ENCODE measurements around the gene B4GALT3. TPM values are rescaled to one million over a fixed set of nuclear protein-coding genes. Genes with fewer than 3 reads are reported as not detected.

The B4GALT3 gene
- total and polyA plus RNA-seq, 9 of the 15 experiments (the other 6 are each of a cell fraction or from before 2014, with no cell fraction given): 31.2 to 103 (median 46.1) TPM

DNA sequence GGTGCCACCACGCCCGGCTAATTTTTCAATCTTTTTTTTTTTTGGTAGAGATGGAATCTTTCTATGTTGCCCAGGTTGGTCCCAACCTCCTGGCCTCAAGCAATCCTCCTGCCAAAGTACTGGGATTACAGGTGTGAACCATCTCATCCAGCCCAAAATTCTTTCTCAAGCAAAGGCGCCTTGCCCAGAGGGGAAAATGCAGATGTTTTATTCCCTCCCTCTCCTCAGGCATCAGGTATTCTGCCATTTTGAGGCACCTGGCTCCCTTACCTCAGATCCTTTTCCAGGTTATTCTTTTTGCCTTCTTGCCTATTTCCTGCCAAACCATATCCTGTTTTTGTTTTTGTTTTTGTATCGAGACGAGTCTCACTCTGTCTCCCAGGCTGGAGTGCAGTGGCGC, 11.1 kb upstream of the B4GALT3 start:
- FAIRE-seq (no peak), DNase-seq (ENCODE audit: extremely low read depth in 1 of 4, low spot score in 3 of 4) (no peak), ATAC-seq (no peak)
- POLR2A ChIA-PET: interaction anchor here (0.6 to 1.0 kb wide), 3 partner anchors 11 to 16 kb away, joined by 3 to 4 read pairs (median 4); partner anchors contain the start of gene B4GALT3
- no peak overlapping the region for H3K4me3 ChIP-seq
- no peak overlapping the region for H2AFZ ChIP-seq (ENCODE audit: low read depth, low read length)
- TF ChIP-seq RAD21 (CRISPR knock-in tag; conservative IDR thresholded peaks at IDR 0.05 in 1 of 2, IDR thresholded peaks at IDR 0.05 in 1 of 2): no peak
- no peak for TF ChIP-seq NBN (IDR thresholded peaks at IDR 0.05; ENCODE audit: low read depth)
- TF ChIP-seq NFIX (CRISPR knock-in tag; IDR thresholded peaks at IDR 0.05; ENCODE audit: low read depth): no peak
- TF ChIP-seq ZNF444 (CRISPR knock-in tag; IDR thresholded peaks at IDR 0.05): no peak
- TF ChIP-seq, protein P1, sequence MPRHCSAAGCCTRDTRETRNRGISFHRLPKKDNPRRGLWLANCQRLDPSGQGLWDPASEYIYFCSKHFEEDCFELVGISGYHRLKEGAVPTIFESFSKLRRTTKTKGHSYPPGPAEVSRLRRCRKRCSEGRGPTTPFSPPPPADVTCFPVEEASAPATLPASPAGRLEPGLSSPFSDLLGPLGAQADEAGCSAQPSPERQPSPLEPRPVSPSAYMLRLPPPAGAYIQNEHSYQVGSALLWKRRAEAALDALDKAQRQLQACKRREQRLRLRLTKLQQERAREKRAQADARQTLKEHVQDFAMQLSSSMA (CRISPR knock-in tag; IDR thresholded peaks at IDR 0.05): no peak
- TF ChIP-seq THRAP3 (IDR thresholded peaks at IDR 0.05; ENCODE audit: borderline replicate concordance): no peak
- no peak for TF ChIP-seq HMGN3 (IDR thresholded peaks at IDR 0.05; ENCODE audit: borderline replicate concordance, extremely low read depth, insufficient read length, low read depth, low read length)
- TF ChIP-seq ZFP1 (CRISPR knock-in tag; IDR thresholded peaks at IDR 0.05): no peak
- TF ChIP-seq, protein P2, sequence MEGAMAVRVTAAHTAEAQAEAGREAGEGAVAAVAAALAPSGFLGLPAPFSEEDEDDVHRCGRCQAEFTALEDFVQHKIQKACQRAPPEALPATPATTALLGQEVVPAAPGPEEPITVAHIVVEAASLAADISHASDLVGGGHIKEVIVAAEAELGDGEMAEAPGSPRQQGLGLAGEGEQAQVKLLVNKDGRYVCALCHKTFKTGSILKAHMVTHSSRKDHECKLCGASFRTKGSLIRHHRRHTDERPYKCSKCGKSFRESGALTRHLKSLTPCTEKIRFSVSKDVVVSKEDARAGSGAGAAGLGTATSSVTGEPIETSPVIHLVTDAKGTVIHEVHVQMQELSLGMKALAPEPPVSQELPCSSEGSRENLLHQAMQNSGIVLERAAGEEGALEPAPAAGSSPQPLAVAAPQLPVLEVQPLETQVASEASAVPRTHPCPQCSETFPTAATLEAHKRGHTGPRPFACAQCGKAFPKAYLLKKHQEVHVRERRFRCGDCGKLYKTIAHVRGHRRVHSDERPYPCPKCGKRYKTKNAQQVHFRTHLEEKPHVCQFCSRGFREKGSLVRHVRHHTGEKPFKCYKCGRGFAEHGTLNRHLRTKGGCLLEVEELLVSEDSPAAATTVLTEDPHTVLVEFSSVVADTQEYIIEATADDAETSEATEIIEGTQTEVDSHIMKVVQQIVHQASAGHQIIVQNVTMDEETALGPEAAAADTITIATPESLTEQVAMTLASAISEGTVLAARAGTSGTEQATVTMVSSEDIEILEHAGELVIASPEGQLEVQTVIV (CRISPR knock-in tag; IDR thresholded peaks at IDR 0.05; ENCODE audit: borderline replicate concordance): no peak
- TF ChIP-seq, protein P3, sequence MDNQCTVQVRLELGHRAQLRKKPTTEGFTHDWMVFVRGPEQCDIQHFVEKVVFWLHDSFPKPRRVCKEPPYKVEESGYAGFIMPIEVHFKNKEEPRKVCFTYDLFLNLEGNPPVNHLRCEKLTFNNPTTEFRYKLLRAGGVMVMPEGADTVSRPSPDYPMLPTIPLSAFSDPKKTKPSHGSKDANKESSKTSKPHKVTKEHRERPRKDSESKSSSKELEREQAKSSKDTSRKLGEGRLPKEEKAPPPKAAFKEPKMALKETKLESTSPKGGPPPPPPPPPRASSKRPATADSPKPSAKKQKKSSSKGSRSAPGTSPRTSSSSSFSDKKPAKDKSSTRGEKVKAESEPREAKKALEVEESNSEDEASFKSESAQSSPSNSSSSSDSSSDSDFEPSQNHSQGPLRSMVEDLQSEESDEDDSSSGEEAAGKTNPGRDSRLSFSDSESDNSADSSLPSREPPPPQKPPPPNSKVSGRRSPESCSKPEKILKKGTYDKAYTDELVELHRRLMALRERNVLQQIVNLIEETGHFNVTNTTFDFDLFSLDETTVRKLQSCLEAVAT (IDR thresholded peaks at IDR 0.05): no peak
- no peak for TF ChIP-seq ZNF436 (CRISPR knock-in tag; IDR thresholded peaks at IDR 0.05)
- TF ChIP-seq, protein P4, sequence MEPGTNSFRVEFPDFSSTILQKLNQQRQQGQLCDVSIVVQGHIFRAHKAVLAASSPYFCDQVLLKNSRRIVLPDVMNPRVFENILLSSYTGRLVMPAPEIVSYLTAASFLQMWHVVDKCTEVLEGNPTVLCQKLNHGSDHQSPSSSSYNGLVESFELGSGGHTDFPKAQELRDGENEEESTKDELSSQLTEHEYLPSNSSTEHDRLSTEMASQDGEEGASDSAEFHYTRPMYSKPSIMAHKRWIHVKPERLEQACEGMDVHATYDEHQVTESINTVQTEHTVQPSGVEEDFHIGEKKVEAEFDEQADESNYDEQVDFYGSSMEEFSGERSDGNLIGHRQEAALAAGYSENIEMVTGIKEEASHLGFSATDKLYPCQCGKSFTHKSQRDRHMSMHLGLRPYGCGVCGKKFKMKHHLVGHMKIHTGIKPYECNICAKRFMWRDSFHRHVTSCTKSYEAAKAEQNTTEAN (CRISPR knock-in tag; IDR thresholded peaks at IDR 0.05): no peak
- no peak for TF ChIP-seq POLR2B (IDR thresholded peaks at IDR 0.05; ENCODE audit: low read depth, partially characterized antibody)
- TF ChIP-seq TCF7L2 (IDR thresholded peaks at IDR 0.05; ENCODE audit: low read depth, low read length): no peak
- no peak for TF ChIP-seq E2F3 (CRISPR knock-in tag; IDR thresholded peaks at IDR 0.05)
- no peak for TF ChIP-seq NFE2 (IDR thresholded peaks at IDR 0.05; ENCODE audit: low read depth)
- no peak for TF ChIP-seq LARP7 (IDR thresholded peaks at IDR 0.05)
- 80% methylated on average over 6 of the region's 6 CpGs for WGBS (ENCODE audit: insufficient coverage, low coverage, missing lambda C conversion rate)
- BruUV-seq (replicated peaks): no TSS peak
- H3K9me3 ChIP-seq (replicated peaks; ENCODE audit: control insufficient read depth, insufficient read depth, low read depth, low read length): no peaks in the 10 kb centered on the region
- H3K4me2 ChIP-seq (ENCODE audit: insufficient read depth, low read length): no peak overlapping the region
- no peaks in the 10 kb centered on the region for H3K79me2 ChIP-seq (ENCODE audit: control insufficient read depth, insufficient read depth, low read length)
- no peak overlapping the region for H3K27ac ChIP-seq (ENCODE audit: extremely low read depth, low read depth, low read length)
- H3K9ac ChIP-seq (ENCODE audit: insufficient read depth in 1 of 2, low read depth in 2 of 2, low read length in 2 of 2): no peak overlapping the region
- H3K9me1 ChIP-seq (ENCODE audit: control insufficient read depth, insufficient read depth, low read length): no peaks in the 10 kb centered on the region
- H3K27me3 ChIP-seq (ENCODE audit: control insufficient read depth in 2 of 2, insufficient read depth in 2 of 2, low read length in 2 of 2): no peaks in the 10 kb centered on the region
- intact Hi-C loops (cut with micrococcal nuclease): no loop called here
- no peaks in the 10 kb centered on the region for H4K20me1 ChIP-seq (replicated peaks; ENCODE audit: control insufficient read depth, insufficient read depth, low read length)
- H3K4me1 ChIP-seq (replicated peaks in 1 of 2; ENCODE audit: control insufficient read depth in 2 of 2, insufficient read depth in 2 of 2, low read length in 2 of 2): peaks cover 22 to 33% of the 10 kb centered on the region in 2 experiments
- no peaks in the 10 kb centered on the region for H3K36me3 ChIP-seq (ENCODE audit: control insufficient read depth, insufficient read depth, low read length)
- in situ Hi-C loops (cut with MboI): no loop called here
- CTCF ChIA-PET (ENCODE audit: low intra/inter-chr PET ratio): no interaction called here

Measured in K562 (cell line).